ENCODE data around the gene EFCAB14.

- TF ChIP-seq GABPA (IDR thresholded peaks at IDR 0.05; ENCODE audit: low read depth): no peak
- TF ChIP-seq ATF2 (IDR thresholded peaks at IDR 0.05; ENCODE audit: low read length): no peak
- TF ChIP-seq CTCF (IDR thresholded peaks at IDR 0.05 in 2 of 3, conservative IDR thresholded peaks at IDR 0.05 in 1 of 3; ENCODE audit: control insufficient read depth in 2 of 3, extremely low read depth in 1 of 3, insufficient read depth in 1 of 3, low read depth in 3 of 3, low read length in 3 of 3): no peak
- no peak for TF ChIP-seq SUZ12 (IDR thresholded peaks at IDR 0.05; ENCODE audit: unreplicated experiment)
- TF ChIP-seq POLR2AphosphoS5 (IDR thresholded peaks at IDR 0.05; ENCODE audit: low read length): no peak
- no peak for TF ChIP-seq ATF3 (IDR thresholded peaks at IDR 0.05; ENCODE audit: borderline replicate concordance, extremely low read depth, low read depth, low read length)
- TF ChIP-seq MTA2 (IDR thresholded peaks at IDR 0.05; ENCODE audit: low read depth): no peak
- TF ChIP-seq NRF1 (conservative IDR thresholded peaks at IDR 0.05; ENCODE audit: low read depth, low read length): no peak
- TF ChIP-seq EZH2 (IDR thresholded peaks at IDR 0.05; ENCODE audit: borderline replicate concordance, control insufficient read depth, low read depth, low read length): no peak
- TF ChIP-seq EP300 (IDR thresholded peaks at IDR 0.05; ENCODE audit: borderline replicate concordance in 1 of 2, control insufficient read depth in 1 of 2, low read depth in 2 of 2, low read length in 2 of 2): no peak
These were observed 41.6 kb downstream of the EFCAB14 start for GRCh38 chr1:46677339-46677738.
